ENCODE measurements around the gene PPP6R1.
"Not testable (repeated sequence)": the region's sequence is repeated elsewhere in the genome, so short reads cannot be mapped to it uniquely, and the experiment has no call there.

The PPP6R1 gene

DNA sequence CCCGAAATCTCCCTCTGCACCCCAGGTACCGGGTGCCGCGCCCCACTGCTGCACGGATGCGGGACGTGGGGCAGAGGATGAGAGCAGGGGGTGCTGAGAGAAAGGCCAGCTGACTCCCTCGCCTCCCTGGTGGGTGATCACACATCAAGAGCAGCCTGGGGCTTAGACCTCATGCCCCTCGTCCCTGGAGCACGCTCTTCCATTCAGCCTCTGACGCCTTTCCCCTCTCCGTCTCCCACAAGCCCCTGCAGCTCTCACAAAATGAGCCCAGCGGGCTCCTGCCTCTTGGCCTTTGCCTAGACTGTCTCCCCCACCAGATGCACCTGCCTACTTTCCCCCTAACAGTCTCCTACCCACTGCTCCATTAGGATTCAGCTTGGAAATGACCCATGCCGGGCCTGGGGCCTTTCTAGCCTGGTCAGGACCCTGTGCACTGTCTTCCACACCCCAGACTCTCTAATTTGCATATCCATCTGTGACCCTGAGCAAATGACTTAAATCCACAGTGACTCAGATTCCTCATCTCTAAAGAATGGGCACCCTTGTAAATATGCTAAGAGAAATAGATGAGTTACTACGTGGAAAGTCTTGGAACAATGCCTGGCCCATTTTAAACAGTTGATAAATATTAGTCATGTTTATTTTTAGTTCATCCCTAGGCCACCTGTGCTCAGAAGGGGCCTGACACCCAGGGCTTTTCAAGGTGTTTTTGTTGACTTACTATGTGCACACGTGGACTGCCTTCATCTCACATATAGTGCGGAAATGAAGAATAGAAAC lies 48.9 kb downstream of the PPP6R1 start:
- CTCF ChIA-PET = no interaction called here
- TF ChIP-seq, protein P1, sequence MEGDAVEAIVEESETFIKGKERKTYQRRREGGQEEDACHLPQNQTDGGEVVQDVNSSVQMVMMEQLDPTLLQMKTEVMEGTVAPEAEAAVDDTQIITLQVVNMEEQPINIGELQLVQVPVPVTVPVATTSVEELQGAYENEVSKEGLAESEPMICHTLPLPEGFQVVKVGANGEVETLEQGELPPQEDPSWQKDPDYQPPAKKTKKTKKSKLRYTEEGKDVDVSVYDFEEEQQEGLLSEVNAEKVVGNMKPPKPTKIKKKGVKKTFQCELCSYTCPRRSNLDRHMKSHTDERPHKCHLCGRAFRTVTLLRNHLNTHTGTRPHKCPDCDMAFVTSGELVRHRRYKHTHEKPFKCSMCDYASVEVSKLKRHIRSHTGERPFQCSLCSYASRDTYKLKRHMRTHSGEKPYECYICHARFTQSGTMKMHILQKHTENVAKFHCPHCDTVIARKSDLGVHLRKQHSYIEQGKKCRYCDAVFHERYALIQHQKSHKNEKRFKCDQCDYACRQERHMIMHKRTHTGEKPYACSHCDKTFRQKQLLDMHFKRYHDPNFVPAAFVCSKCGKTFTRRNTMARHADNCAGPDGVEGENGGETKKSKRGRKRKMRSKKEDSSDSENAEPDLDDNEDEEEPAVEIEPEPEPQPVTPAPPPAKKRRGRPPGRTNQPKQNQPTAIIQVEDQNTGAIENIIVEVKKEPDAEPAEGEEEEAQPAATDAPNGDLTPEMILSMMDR (conservative IDR thresholded peaks at IDR 0.05; ENCODE audit: low read depth) = no peak
- peak; percentile 83 for DNase-seq (ENCODE audit: low spot score)
- POLR2A ChIA-PET (ENCODE audit: low non-redundant PET) = interaction anchor here (0.5 to 1.1 kb wide), 3 partner anchors 43 to 377 kb away, joined by 3 to 8 read pairs (median 3); partner anchors contain the start of gene PPP6R1
- H3K27ac ChIP-seq = peak overlapping the region; percentile 93

DNA sequence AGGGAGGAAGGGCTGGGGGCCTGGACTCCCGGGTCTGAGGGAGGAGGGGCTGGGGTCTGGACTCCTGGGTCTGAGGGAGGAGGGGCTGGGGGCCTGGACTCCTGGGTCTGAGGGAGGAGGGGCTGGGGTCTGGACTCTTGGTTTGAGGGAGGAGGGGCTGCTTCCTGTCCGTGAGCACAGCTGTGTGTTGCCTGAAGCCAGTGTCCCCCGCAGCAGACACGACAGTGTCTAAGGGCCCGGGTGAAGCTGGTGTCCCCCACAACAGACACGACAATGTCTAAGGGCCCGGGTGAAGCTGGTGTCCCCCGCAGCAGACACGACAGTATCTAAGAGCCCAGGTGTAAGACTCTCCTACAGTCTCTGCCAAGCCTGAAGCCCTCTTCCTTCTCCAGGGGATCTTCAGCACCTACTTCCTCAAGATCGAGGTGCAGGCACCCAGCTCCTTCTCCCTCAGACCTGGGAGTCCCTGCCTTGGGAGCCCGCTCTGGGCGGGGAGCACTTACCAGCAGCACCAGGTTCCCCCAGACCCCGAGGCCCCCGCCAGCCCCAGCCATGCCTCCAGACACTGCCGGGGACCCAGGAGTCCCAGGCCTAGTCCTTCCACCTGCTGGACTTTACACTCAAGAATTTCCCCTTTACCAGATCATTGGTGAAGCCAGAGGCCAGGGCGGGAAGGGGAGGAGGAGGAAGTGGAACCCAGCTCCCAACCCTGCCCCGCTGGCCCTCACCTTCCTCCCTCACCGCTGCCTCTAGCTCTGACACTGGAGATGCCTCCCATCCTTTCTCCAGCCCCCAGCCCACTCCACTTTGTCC lies 49.7 kb downstream of the PPP6R1 start, which contains the start of gene PTPRH:
Gene PTPRH (minus strand): TSS at position 622 of the 813 bp plus-strand sequence. CDS start 68 bp downstream, at position 554.
- CTCF ChIA-PET = interaction anchor here (0.5 kb wide), 1 partner anchor 132 kb away, joined by 3 read pairs; no protein-coding TSS in a partner anchor
- TF ChIP-seq, protein P1 (conservative IDR thresholded peaks at IDR 0.05; ENCODE audit: low read depth) = no peak
- H3K27ac ChIP-seq = peak within 1 kb of the TSS; percentile 93
- POLR2A ChIA-PET (ENCODE audit: low non-redundant PET) = interaction anchor here (0.6 to 1.1 kb wide), 2 partner anchors 42 to 378 kb away, joined by 3 to 8 read pairs; no protein-coding TSS in a partner anchor
- DNase-seq (ENCODE audit: low spot score) = no peak

DNA sequence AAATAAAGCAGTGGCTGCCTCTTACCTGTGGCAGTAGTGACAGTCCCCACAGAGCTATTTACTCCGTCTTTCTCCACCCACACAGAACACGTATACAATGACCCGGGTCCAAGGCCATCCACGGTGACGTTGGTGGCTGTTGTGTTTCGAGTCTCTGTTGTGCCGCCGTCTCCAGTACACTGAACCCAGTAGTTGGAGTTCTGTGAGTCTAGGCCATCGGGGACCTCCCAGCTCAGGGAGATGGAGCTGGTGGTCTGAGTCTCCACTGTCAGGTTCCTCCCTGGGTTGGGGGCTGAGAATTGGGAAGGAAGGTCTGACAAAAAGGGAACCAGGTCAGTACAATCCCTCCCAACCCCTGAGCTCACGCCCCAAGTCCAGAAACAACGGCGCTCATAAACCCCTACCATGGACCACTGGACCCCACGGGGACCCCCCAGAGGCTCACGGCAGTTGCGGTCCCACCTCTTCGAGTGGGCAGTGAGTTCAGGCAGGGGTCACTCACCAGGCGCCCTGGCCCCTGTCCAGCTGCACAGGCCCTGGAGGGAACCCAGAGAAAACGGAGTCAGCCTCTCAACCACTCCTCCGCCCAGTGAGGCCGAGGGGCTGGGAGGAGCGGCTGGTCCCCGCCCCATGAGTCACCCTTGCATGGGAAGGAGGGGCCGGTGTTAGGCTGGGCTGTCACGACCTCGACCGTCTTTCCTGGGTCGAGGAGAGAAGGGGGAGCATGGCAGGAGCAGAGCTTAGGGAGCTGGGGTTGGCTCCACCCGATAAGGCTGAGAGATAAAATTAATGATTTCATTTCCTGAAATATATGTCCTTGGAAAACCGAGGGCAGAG lies 51.9 kb downstream of the PPP6R1 start:
- TF ChIP-seq, protein P1 (conservative IDR thresholded peaks at IDR 0.05; ENCODE audit: low read depth) = no peak
- DNase-seq (ENCODE audit: low spot score) = peak; percentile 98
- peak overlapping the region; percentile 82 for H3K27ac ChIP-seq
- CTCF ChIA-PET = interaction anchor here (0.6 kb wide), 1 partner anchor 261 kb away, joined by 3 read pairs; no protein-coding TSS in a partner anchor
- POLR2A ChIA-PET (ENCODE audit: low non-redundant PET) = no interaction called here

DNA sequence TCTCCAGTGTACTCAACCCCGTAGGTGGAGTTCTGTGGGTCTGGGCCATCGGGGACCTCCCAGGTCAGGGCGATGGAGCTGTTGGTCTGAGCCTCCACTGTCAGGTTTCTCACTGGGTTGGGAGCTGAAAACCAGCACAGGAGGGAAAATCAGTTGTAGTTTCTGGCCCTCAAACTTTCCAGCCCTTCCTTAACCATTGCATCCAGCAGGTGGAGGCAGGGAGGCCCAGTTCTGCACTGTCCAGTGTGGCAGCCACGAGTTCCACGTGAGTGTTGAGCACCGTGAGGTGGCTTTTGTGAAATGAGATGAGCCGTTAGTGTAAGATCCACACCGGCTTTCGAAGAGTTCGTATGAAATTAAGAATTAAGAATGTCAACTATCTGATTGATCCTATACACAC lies 56.6 kb downstream of the PPP6R1 start:
- POLR2A ChIA-PET (ENCODE audit: low non-redundant PET); CTCF ChIA-PET; H3K27ac ChIP-seq; DNase-seq (ENCODE audit: low spot score): not testable (repeated sequence)

DNA sequence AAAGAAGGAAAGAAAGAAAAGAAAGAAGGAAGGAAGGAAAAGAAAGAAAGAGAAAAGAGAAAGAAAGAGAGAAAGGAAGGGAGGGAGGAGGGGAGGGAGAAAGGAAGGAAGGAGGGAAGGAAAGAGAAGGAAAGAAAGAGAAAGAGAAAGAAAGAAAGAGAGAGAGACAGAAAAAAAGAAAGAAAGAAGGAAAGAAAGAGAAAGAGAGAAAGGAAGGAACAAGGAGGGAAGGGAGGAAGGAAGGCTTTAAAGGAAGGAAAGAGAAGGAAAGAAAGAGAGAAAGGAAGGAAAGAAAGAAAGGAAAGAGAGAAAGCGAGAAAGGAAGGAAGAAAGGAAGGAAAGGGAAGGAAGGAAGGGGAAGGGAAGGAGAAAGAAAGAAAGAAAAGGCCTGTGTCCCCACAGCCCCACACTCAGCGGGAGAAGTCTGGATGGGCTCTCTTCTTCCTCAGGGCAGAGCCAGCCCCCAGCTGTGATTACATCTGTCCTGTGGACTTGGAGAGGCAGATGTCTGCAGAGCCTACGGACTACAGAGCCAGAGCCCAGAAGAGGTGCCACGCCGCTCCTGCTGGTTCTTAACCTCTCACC lies 59.1 kb downstream of the PPP6R1 start:
- H3K27ac ChIP-seq = peak overlapping the region; percentile 75
- CTCF ChIA-PET = interaction anchor here (0.5 kb wide), 1 partner anchor 254 kb away, joined by 3 read pairs; no protein-coding TSS in a partner anchor
- DNase-seq (ENCODE audit: low spot score) = no peak
- POLR2A ChIA-PET (ENCODE audit: low non-redundant PET) = no interaction called here
- TF ChIP-seq, protein P1 (conservative IDR thresholded peaks at IDR 0.05; ENCODE audit: low read depth) = no peak

DNA sequence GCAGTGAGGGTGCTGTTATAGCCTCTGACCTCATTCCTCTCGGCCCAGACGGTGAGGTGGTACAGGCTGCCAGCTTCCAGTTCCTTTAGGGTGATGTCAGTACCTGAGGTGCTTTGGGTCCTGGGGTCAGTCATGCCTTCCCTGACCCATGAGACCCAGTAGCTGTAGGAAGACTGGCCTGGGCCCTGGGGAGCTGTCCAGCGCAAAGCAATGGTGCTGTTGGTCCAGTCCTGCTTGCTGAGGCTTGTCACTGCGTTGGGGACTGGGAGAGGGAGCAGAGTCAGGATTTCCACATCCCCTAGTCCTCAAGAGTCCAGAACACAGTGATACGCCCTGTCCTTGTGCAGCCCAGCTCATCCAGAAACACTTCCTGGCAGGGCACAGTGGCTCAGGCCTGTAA lies 60.2 kb downstream of the PPP6R1 start:
- TF ChIP-seq, protein P1 (conservative IDR thresholded peaks at IDR 0.05; ENCODE audit: low read depth) = no peak
- DNase-seq (ENCODE audit: low spot score) = no peak
- CTCF ChIA-PET = no interaction called here
- H3K27ac ChIP-seq = peak overlapping the region; percentile 75
- POLR2A ChIA-PET (ENCODE audit: low non-redundant PET) = no interaction called here
